ENCODE data around the gene BRD1.

- TF ChIP-seq, protein P1, sequence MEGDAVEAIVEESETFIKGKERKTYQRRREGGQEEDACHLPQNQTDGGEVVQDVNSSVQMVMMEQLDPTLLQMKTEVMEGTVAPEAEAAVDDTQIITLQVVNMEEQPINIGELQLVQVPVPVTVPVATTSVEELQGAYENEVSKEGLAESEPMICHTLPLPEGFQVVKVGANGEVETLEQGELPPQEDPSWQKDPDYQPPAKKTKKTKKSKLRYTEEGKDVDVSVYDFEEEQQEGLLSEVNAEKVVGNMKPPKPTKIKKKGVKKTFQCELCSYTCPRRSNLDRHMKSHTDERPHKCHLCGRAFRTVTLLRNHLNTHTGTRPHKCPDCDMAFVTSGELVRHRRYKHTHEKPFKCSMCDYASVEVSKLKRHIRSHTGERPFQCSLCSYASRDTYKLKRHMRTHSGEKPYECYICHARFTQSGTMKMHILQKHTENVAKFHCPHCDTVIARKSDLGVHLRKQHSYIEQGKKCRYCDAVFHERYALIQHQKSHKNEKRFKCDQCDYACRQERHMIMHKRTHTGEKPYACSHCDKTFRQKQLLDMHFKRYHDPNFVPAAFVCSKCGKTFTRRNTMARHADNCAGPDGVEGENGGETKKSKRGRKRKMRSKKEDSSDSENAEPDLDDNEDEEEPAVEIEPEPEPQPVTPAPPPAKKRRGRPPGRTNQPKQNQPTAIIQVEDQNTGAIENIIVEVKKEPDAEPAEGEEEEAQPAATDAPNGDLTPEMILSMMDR (conservative IDR thresholded peaks at IDR 0.05; ENCODE audit: low read depth in 2 of 2), result no peak
- TF ChIP-seq, protein P2, sequence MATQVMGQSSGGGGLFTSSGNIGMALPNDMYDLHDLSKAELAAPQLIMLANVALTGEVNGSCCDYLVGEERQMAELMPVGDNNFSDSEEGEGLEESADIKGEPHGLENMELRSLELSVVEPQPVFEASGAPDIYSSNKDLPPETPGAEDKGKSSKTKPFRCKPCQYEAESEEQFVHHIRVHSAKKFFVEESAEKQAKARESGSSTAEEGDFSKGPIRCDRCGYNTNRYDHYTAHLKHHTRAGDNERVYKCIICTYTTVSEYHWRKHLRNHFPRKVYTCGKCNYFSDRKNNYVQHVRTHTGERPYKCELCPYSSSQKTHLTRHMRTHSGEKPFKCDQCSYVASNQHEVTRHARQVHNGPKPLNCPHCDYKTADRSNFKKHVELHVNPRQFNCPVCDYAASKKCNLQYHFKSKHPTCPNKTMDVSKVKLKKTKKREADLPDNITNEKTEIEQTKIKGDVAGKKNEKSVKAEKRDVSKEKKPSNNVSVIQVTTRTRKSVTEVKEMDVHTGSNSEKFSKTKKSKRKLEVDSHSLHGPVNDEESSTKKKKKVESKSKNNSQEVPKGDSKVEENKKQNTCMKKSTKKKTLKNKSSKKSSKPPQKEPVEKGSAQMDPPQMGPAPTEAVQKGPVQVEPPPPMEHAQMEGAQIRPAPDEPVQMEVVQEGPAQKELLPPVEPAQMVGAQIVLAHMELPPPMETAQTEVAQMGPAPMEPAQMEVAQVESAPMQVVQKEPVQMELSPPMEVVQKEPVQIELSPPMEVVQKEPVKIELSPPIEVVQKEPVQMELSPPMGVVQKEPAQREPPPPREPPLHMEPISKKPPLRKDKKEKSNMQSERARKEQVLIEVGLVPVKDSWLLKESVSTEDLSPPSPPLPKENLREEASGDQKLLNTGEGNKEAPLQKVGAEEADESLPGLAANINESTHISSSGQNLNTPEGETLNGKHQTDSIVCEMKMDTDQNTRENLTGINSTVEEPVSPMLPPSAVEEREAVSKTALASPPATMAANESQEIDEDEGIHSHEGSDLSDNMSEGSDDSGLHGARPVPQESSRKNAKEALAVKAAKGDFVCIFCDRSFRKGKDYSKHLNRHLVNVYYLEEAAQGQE (IDR thresholded peaks at IDR 0.05; ENCODE audit: unreplicated experiment), result no peak
- TF ChIP-seq EZH2phosphoT487 (IDR thresholded peaks at IDR 0.05; ENCODE audit: unreplicated experiment), result no peak
Measured at GRCh38 chr22:49801391-49802060, 26.1 kb downstream of the BRD1 start.

All from GM23338 (cell line).